Smooth muscle cell (in vitro differentiated cells): ENCODE results near the gene APOB. TPM values are rescaled to one million over a fixed set of nuclear protein-coding genes. Genes with fewer than 3 reads are reported as not detected.

ENCODE experiments used
- DNase-seq: peaks from one replicate; lab custom pipeline; 2025; ENCODE audit not compliant: unreplicated experiment; lab: John Stamatoyannopoulos, UW
- H2AFZ ChIP-seq: fragments of 200-600 bp; sonication (generic); 2 replicates; pipeline ENCODE4 v1.6.0; 2016; ENCODE audit warnings: antibody characterized with exemption, low read depth, mild to moderate bottlenecking
- H3F3A ChIP-seq: fragments of 200-600 bp; sonication (generic); 2 replicates; pipeline ENCODE4 v1.6.0; 2017; ENCODE audit warnings: antibody characterized with exemption, low read depth
- H3K27ac ChIP-seq: fragments of 200-600 bp; sonication (generic); 2 replicates; pipeline ENCODE4 v1.5.1; 2016; ENCODE audit warnings: low read depth, mild to moderate bottlenecking
- H3K27me3 ChIP-seq: fragments of 200-600 bp; sonication (generic); 2 replicates; pipeline ENCODE4 v1.6.1; 2016; ENCODE audit warnings: low read depth, mild to moderate bottlenecking
- H3K36me3 ChIP-seq: fragments of 200-600 bp; sonication (generic); 2 replicates; pipeline ENCODE4 v1.5.1; 2016; ENCODE audit warnings: low read depth
- H3K4me1 ChIP-seq: fragments of 200-600 bp; sonication (generic); 2 replicates; pipeline ENCODE4 v1.5.1; 2016; ENCODE audit warnings: low read depth
- H3K4me2 ChIP-seq: fragments of 200-600 bp; sonication (generic); 2 replicates; pipeline ENCODE4 v1.6.0; 2016; ENCODE audit warnings: mild to moderate bottlenecking
- H3K4me3 ChIP-seq: fragments of 200-600 bp; sonication (generic); 2 replicates; pipeline ENCODE4 v1.5.1; 2016; ENCODE audit warnings: mild to moderate bottlenecking
- H3K79me2 ChIP-seq: fragments of 200-600 bp; sonication (generic); 2 replicates; pipeline ENCODE4 v1.6.0; 2016; ENCODE audit warnings: low read depth, mild to moderate bottlenecking
- H3K9ac ChIP-seq: fragments of 200-600 bp; sonication (generic); 2 replicates; pipeline ENCODE4 v1.6.0; 2016; ENCODE audit warnings: low read depth
- H3K9me3 ChIP-seq: fragments of 200-600 bp; sonication (generic); replicated peaks from 2 replicates; pipeline ENCODE4 v1.5.1; 2016; ENCODE audit warnings: low read depth
- H4K20me1 ChIP-seq: fragments of 200-600 bp; sonication (generic); 2 replicates; pipeline ENCODE4 v1.6.0; 2016; ENCODE audit warnings: low read depth
- WGBS: methylation state at CpG from one replicate; pipeline ENCODE4 v1.1.7; 2016; ENCODE audit warnings: low lambda C conversion rate; 5-methylcytosine and 5-hydroxymethylcytosine counted together
- polyA plus RNA-seq: library from polyadenylated mRNA; unstranded; fragments of >200 nt; fragmentation: Nextera tagmentation; extraction: Ambion mirVana; gene quantifications from 2 replicates; pipeline ENCODE4 v1.2.1, GENCODE V29; 2016
- total RNA-seq: library from RNA; depleted of rRNA; stranded (reverse); fragments of >200 nt; gene quantifications from 2 replicates; pipeline ENCODE4 v1.2.3, GENCODE V29; 2014
- TF ChIP-seq, protein P1 (sequence below): fragments of 200-600 bp; sonication (generic); IDR thresholded peaks from 2 replicates; pipeline ENCODE4 v1.5.1; 2017; ENCODE audit warnings: borderline replicate concordance, mild to moderate bottlenecking, antibody characterized with exemption; ENCODE audit not compliant: insufficient read depth, poor library complexity, severe bottlenecking

APOB gene
- total and polyA plus RNA-seq, 2 experiments from 2014 or later, result under 0.01 to 0.09 TPM

DNA sequence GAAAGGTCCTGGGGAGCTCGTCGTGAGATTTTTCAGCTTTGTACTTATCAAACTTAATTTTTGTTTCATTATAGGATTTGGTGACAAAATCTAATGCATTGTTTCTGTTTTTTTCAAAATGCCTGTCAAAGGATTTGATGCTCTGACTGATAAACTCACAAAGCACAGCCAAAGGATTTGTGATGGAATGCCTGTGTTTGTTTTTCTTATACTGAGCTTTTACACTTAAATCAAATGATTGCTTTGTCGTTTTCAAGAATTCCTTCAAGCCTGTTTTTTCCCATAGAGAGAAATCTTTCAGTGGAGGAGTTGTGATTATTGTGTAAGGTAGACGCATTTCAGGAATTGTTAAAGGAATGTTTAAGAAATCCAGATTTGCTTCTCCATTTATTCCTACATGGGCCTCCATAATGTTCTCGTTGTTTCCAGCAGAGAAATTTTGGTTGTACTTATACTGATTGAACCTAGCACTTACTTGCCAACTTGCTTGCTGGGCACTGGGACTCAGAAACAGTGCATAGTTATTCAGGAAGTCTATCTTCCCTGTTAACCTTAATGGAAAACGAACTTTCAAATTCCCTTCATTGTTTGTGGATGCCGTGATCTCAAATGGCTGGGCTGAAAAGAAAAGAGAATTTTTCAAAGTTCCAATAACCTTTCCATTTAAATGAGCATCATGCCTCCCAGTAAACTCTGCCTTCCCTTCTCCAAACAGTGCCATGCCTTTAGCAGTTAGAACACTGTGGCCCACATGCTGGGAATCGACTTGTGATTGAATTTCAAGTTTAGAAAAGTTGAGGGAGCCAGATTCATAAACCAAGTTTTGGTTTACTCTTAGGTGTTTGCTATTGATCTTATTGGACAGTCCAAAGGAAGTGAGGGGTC is 36.5 kb downstream of the APOB start:
- no peaks in the 10 kb centered on the region for H3K4me1 ChIP-seq
- no peak for DNase-seq
- no peaks in the 10 kb centered on the region for H3F3A ChIP-seq
- no peaks in the 10 kb centered on the region for H4K20me1 ChIP-seq
- TF ChIP-seq, protein P1, sequence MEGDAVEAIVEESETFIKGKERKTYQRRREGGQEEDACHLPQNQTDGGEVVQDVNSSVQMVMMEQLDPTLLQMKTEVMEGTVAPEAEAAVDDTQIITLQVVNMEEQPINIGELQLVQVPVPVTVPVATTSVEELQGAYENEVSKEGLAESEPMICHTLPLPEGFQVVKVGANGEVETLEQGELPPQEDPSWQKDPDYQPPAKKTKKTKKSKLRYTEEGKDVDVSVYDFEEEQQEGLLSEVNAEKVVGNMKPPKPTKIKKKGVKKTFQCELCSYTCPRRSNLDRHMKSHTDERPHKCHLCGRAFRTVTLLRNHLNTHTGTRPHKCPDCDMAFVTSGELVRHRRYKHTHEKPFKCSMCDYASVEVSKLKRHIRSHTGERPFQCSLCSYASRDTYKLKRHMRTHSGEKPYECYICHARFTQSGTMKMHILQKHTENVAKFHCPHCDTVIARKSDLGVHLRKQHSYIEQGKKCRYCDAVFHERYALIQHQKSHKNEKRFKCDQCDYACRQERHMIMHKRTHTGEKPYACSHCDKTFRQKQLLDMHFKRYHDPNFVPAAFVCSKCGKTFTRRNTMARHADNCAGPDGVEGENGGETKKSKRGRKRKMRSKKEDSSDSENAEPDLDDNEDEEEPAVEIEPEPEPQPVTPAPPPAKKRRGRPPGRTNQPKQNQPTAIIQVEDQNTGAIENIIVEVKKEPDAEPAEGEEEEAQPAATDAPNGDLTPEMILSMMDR, result no peak
- WGBS, result 74% methylated on average over 8 of the region's 8 CpGs
- H3K36me3 ChIP-seq, result no peaks in the 10 kb centered on the region
- H3K4me2 ChIP-seq, result no peak overlapping the region
- no peak overlapping the region for H3K9ac ChIP-seq
- H3K27me3 ChIP-seq, result peaks cover 24% of the 10 kb centered on the region
- no peaks in the 10 kb centered on the region for H3K79me2 ChIP-seq
- no peak overlapping the region for H2AFZ ChIP-seq
- H3K27ac ChIP-seq, result no peak overlapping the region
- no peak overlapping the region for H3K4me3 ChIP-seq
- H3K9me3 ChIP-seq, result no peaks in the 10 kb centered on the region

GRCh38 chr2:21006423-21007128 is 37.3 kb downstream of the APOB start:
- Histone ChIP-seq H3K9ac (no peak overlapping the region), H3K36me3 (no peaks in the 10 kb centered on the region), H3K79me2 (no peaks in the 10 kb centered on the region), H3K4me1 (no peaks in the 10 kb centered on the region), H3K27ac (no peak overlapping the region), H3K27me3 (peaks cover 22% of the 10 kb centered on the region), H2AFZ (no peak overlapping the region), H3K4me2 (no peak overlapping the region), H4K20me1 (no peaks in the 10 kb centered on the region), H3K9me3 (no peaks in the 10 kb centered on the region), H3F3A (no peaks in the 10 kb centered on the region), H3K4me3 (no peak overlapping the region)
- DNase-seq, result no peak
- 87% methylated on average over 6 of the region's 6 CpGs for WGBS
- TF ChIP-seq, protein P1, result no peak

GRCh38 chr2:21005700-21006422 is 38.0 kb downstream of the APOB start:
- Histone ChIP-seq H3K9me3 (no peaks in the 10 kb centered on the region), H3K27me3 (peaks cover 22% of the 10 kb centered on the region), H3K4me2 (no peak overlapping the region), H3K27ac (no peak overlapping the region), H3F3A (no peaks in the 10 kb centered on the region), H3K79me2 (no peaks in the 10 kb centered on the region), H3K36me3 (no peaks in the 10 kb centered on the region), H2AFZ (no peak overlapping the region), H3K9ac (no peak overlapping the region), H4K20me1 (no peaks in the 10 kb centered on the region), H3K4me3 (no peak overlapping the region), H3K4me1 (no peaks in the 10 kb centered on the region)
- TF ChIP-seq, protein P1, result no peak
- WGBS, result 92% methylated on average over 9 of the region's 9 CpGs
- no peak for DNase-seq
